MM.1S (cell line): ENCODE results near the gene SLC4A5.
"Not testable (repeated sequence)": the region's sequence is repeated elsewhere in the genome, so short reads cannot be mapped to it uniquely, and the experiment has no call there.

Source experiments
- DNase-seq: peaks from one replicate; pipeline ENCODE4 v3.0.0-alpha.2; 2015
- H2AFZ ChIP-seq: fragments of 300-600 bp; sonication (generic); 2 replicates; pipeline ENCODE4 v1.6.0; 2016; ENCODE audit warnings: antibody characterized with exemption, low read length
- H3F3A ChIP-seq: fragments of 300-600 bp; sonication (generic); 2 replicates; pipeline ENCODE4 v1.6.1; 2016; ENCODE audit warnings: mild to moderate bottlenecking, antibody characterized with exemption, low read length, moderate library complexity, mixed read lengths; ENCODE audit not compliant: insufficient read depth
- H3K27ac ChIP-seq: fragments of 300-600 bp; sonication (generic); 2 replicates; pipeline ENCODE4 v1.5.1; 2016; ENCODE audit warnings: mild to moderate bottlenecking, low read length
- H3K27me3 ChIP-seq: fragments of 300-600 bp; sonication (generic); replicated peaks from 2 replicates; pipeline ENCODE4 v1.6.0; 2016; ENCODE audit warnings: low read length; ENCODE audit not compliant: insufficient read depth
- H3K36me3 ChIP-seq: fragments of 300-600 bp; sonication (generic); replicated peaks from 2 replicates; pipeline ENCODE4 v1.6.1; 2016; ENCODE audit warnings: mild to moderate bottlenecking, low read length, mixed read lengths; ENCODE audit not compliant: insufficient read depth
- H3K4me1 ChIP-seq: fragments of 300-600 bp; sonication (generic); 2 replicates; pipeline ENCODE4 v1.6.1; 2016; ENCODE audit warnings: low read length, mixed read lengths
- H3K4me2 ChIP-seq: fragments of 300-600 bp; sonication (generic); 2 replicates; pipeline ENCODE4 v1.6.0; 2016; ENCODE audit warnings: low read depth, low read length
- H3K4me3 ChIP-seq: fragments of 300-600 bp; sonication (generic); 2 replicates; pipeline ENCODE4 v1.5.1; 2016; ENCODE audit warnings: low read length, mixed read lengths
- H3K79me2 ChIP-seq: fragments of 300-600 bp; sonication (generic); 2 replicates; pipeline ENCODE4 v1.6.1; 2016; ENCODE audit warnings: mixed run types, low read length, mixed read lengths
- H3K9ac ChIP-seq: fragments of 300-600 bp; sonication (generic); 2 replicates; pipeline ENCODE4 v1.6.1; 2016; ENCODE audit warnings: low read length, mixed read lengths
- H3K9me2 ChIP-seq: fragments of 300-600 bp; sonication (generic); replicated peaks from 2 replicates; pipeline ENCODE4 v1.6.1; 2016; ENCODE audit warnings: mild to moderate bottlenecking, low read length, mixed read lengths; ENCODE audit not compliant: insufficient read depth
- H3K9me3 ChIP-seq: fragments of 300-600 bp; sonication (generic); replicated peaks from 2 replicates; pipeline ENCODE4 v1.6.1; 2016; ENCODE audit warnings: mild to moderate bottlenecking, low read length, mixed read lengths; ENCODE audit not compliant: insufficient read depth
- H4K20me1 ChIP-seq: fragments of 300-600 bp; sonication (generic); 2 replicates; pipeline ENCODE4 v1.6.1; 2016; ENCODE audit warnings: mild to moderate bottlenecking, low read length, moderate library complexity, mixed read lengths; ENCODE audit not compliant: insufficient read depth
- EZH2 ChIP-seq: fragments of 300-600 bp; sonication (generic); optimal IDR thresholded peaks from 2 replicates; pipeline ENCODE3; 2017; ENCODE audit warnings: low read depth, mild to moderate bottlenecking, antibody characterized with exemption, low read length, mixed read lengths
- EZH2phosphoT487 ChIP-seq: fragments of 300-600 bp; sonication (generic); IDR thresholded peaks from 2 replicates; pipeline ENCODE4 v1.6.1; 2018; ENCODE audit warnings: antibody characterized with exemption, low read length
- TF ChIP-seq, protein P1 (sequence below): fragments of 300-600 bp; sonication (generic); IDR thresholded peaks from 2 replicates; pipeline ENCODE4 v1.5.1; 2016; ENCODE audit warnings: antibody characterized with exemption, low read length, mixed read lengths

Gene SLC4A5

GRCh38 chr2:74235041-74235440 is 108.2 kb downstream of the SLC4A5 start:
- H3F3A ChIP-seq: no peaks in the 10 kb centered on the region
- no peak for DNase-seq

DNA sequence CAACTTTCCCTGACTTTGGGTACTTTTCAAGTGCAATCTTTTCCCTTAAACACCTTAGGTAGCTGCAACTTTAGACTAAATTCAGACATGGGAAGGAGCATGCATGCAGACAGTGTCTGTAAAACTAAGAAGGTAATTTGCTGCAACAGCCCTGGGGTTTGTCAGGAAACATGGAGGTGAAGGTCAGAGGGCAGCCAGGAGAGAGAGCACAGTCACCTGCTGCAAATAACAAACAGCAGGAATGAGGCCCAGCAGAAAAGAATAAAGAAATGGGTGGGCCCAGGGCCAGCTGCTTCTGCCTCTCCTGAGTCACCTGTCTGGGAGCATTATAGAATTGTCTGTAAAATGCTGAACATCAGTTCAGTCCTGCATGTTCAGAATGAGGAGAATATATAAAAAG is 109.6 kb downstream of the SLC4A5 start:
- Histone ChIP-seq H3K4me2 (no peak overlapping the region), H3K27me3 (no peaks in the 10 kb centered on the region), H3K9me2 (no peaks in the 10 kb centered on the region), H3K9me3 (no peaks in the 10 kb centered on the region), H4K20me1 (no peaks in the 10 kb centered on the region), H2AFZ (no peak overlapping the region), H3K4me3 (no peak overlapping the region), H3K9ac (no peak overlapping the region), H3K36me3 (no peaks in the 10 kb centered on the region), H3K4me1 (no peaks in the 10 kb centered on the region), H3K27ac (no peak overlapping the region), H3F3A (no peaks in the 10 kb centered on the region), H3K79me2 (no peaks in the 10 kb centered on the region)
- TF ChIP-seq EZH2phosphoT487: no peak
- TF ChIP-seq, protein P1, sequence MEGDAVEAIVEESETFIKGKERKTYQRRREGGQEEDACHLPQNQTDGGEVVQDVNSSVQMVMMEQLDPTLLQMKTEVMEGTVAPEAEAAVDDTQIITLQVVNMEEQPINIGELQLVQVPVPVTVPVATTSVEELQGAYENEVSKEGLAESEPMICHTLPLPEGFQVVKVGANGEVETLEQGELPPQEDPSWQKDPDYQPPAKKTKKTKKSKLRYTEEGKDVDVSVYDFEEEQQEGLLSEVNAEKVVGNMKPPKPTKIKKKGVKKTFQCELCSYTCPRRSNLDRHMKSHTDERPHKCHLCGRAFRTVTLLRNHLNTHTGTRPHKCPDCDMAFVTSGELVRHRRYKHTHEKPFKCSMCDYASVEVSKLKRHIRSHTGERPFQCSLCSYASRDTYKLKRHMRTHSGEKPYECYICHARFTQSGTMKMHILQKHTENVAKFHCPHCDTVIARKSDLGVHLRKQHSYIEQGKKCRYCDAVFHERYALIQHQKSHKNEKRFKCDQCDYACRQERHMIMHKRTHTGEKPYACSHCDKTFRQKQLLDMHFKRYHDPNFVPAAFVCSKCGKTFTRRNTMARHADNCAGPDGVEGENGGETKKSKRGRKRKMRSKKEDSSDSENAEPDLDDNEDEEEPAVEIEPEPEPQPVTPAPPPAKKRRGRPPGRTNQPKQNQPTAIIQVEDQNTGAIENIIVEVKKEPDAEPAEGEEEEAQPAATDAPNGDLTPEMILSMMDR: no peak
- no peak for TF ChIP-seq EZH2
- no peak for DNase-seq

More at GRCh38 chr2:74235041-74235440, 108.2 kb downstream of the SLC4A5 start:
- Histone ChIP-seq H3K9me3 (no peaks in the 10 kb centered on the region), H2AFZ (no peak overlapping the region), H3K79me2 (no peaks in the 10 kb centered on the region), H3K4me3 (no peak overlapping the region), H3K9ac (no peak overlapping the region), H3K4me2 (no peak overlapping the region), H3K27me3 (no peaks in the 10 kb centered on the region), H3K27ac (no peak overlapping the region), H3K9me2 (no peaks in the 10 kb centered on the region), H4K20me1 (no peaks in the 10 kb centered on the region), H3K4me1 (no peaks in the 10 kb centered on the region), H3K36me3 (no peaks in the 10 kb centered on the region)
- TF ChIP-seq EZH2 (no peak), EZH2phosphoT487 (no peak)
- TF ChIP-seq, protein P1: no peak

- Histone ChIP-seq H2AFZ (no peak overlapping the region), H3K4me2 (no peak overlapping the region), H3K79me2 (no peaks in the 10 kb centered on the region), H3K9me3 (no peaks in the 10 kb centered on the region), H3F3A (no peaks in the 10 kb centered on the region), H3K4me3 (no peak overlapping the region), H3K36me3 (no peaks in the 10 kb centered on the region), H3K9ac (no peak overlapping the region), H4K20me1 (no peaks in the 10 kb centered on the region), H3K27me3 (no peaks in the 10 kb centered on the region), H3K27ac (no peak overlapping the region), H3K4me1 (no peaks in the 10 kb centered on the region), H3K9me2 (no peaks in the 10 kb centered on the region)
- DNase-seq: no peak
- TF ChIP-seq EZH2phosphoT487 (no peak), EZH2 (no peak)
- TF ChIP-seq, protein P1: no peak
Observed at GRCh38 chr2:74232426-74232825, 110.8 kb downstream of the SLC4A5 start.

GRCh38 chr2:74229865-74230264 is 113.4 kb downstream of the SLC4A5 start:
- H3K9me3 ChIP-seq, H3K4me1 ChIP-seq, H3F3A ChIP-seq, H3K9ac ChIP-seq, H4K20me1 ChIP-seq, H3K4me2 ChIP-seq, DNase-seq, H3K27ac ChIP-seq, H3K27me3 ChIP-seq, H3K36me3 ChIP-seq, H3K79me2 ChIP-seq, H2AFZ ChIP-seq, H3K9me2 ChIP-seq, H3K4me3 ChIP-seq: not testable (repeated sequence)
